Stimulated activated CD4-positive, alpha-beta T cell treated with anti-CD3 and anti-CD28 coated beads, TNF-alpha, amount 100 ng/mL, for 24 hours (primary cell): ENCODE results near the gene ZNF780B.
A peak's percentile ranks its signal among the peaks of the same experiment; 100 is the strongest.
"Not testable (repeated sequence)": the region's sequence is repeated elsewhere in the genome, so short reads cannot be mapped to it uniquely, and the experiment has no call there.

ENCODE experiments used
- DNase-seq, 3 experiments: peaks; one replicate each; pipeline ENCODE4 v3.0.0-alpha.2; 2020; ENCODE audit warnings: low read depth in 3 of 3

The ZNF780B gene

GRCh38 chr19:40038047-40038446 is 18.0 kb downstream of the ZNF780B start:
- not testable (repeated sequence) for DNase-seq

GRCh38 chr19:40035996-40036395 is 20.0 kb downstream of the ZNF780B start:
- DNase-seq, result no peak

- no peak for DNase-seq
Observed at GRCh38 chr19:40033989-40034560, 22.0 kb downstream of the ZNF780B start.

- no peak for DNase-seq
Observed at GRCh38 chr19:40026597-40026970, 29.4 kb downstream of the ZNF780B start.

- DNase-seq, result no peak
Observed at GRCh38 chr19:40025938-40026596, 30.0 kb downstream of the ZNF780B start.

GRCh38 chr19:40023969-40024368 is 32.1 kb downstream of the ZNF780B start:
- no peak for DNase-seq

GRCh38 chr19:40013991-40014390 is 42.0 kb downstream of the ZNF780B start:
- DNase-seq, result no peak

GRCh38 chr19:40009674-40010073 is 46.4 kb downstream of the ZNF780B start:
- DNase-seq, result no peak

GRCh38 chr19:40006273-40006691 is 49.7 kb downstream of the ZNF780B start:
- DNase-seq, result no peak

GRCh38 chr19:40005691-40006272 is 50.2 kb downstream of the ZNF780B start:
- no peak for DNase-seq

- DNase-seq, result no peak
Observed at GRCh38 chr19:39998501-39998900, 57.5 kb downstream of the ZNF780B start.

- DNase-seq, result peak in 1 of 3 experiments; percentile 16
Observed at GRCh38 chr19:39997638-39998216, 58.3 kb downstream of the ZNF780B start.

GRCh38 chr19:39996811-39997637 is 59.0 kb downstream of the ZNF780B start, which contains the start of gene ZNF546:
ZNF546 (plus strand) TSS chr19:39997060; CDS start chr19:39998327, 1,267 bp downstream.
- DNase-seq, result peak; percentile 82 to 91 (median 85)

- DNase-seq, result peak in 1 of 3 experiments; percentile 40
Observed at GRCh38 chr19:39996218-39996810, 59.7 kb downstream of the ZNF780B start.

- no peak for DNase-seq
Observed at GRCh38 chr19:39995794-39996193, 60.2 kb downstream of the ZNF780B start.

- DNase-seq, result no peak
Observed at GRCh38 chr19:39994361-39994760, 61.7 kb downstream of the ZNF780B start.

GRCh38 chr19:39993605-39994004 is 62.4 kb downstream of the ZNF780B start:
- no peak for DNase-seq

- DNase-seq, result no peak
Observed at GRCh38 chr19:39987596-39987995, 68.4 kb downstream of the ZNF780B start.

- no peak for DNase-seq
Observed at GRCh38 chr19:39987167-39987566, 68.9 kb downstream of the ZNF780B start.

- no peak for DNase-seq
Observed at GRCh38 chr19:39986643-39987042, 69.4 kb downstream of the ZNF780B start.

GRCh38 chr19:39983695-39984300 is 72.2 kb downstream of the ZNF780B start:
- no peak for DNase-seq
